Erythroblast (primary cell): ENCODE data around the gene COQ4.

Experiments
- GATA1 ChIP-seq: IDR thresholded peaks from 2 replicates; pipeline ENCODE4 v1.6.1; 2011; ENCODE audit warnings: low read depth, mild to moderate bottlenecking, control low read depth, low read length, moderate library complexity
- POLR2A ChIP-seq: IDR thresholded peaks from 2 replicates; pipeline ENCODE4 v1.6.1; 2011; ENCODE audit warnings: mild to moderate bottlenecking, low read length

DNA sequence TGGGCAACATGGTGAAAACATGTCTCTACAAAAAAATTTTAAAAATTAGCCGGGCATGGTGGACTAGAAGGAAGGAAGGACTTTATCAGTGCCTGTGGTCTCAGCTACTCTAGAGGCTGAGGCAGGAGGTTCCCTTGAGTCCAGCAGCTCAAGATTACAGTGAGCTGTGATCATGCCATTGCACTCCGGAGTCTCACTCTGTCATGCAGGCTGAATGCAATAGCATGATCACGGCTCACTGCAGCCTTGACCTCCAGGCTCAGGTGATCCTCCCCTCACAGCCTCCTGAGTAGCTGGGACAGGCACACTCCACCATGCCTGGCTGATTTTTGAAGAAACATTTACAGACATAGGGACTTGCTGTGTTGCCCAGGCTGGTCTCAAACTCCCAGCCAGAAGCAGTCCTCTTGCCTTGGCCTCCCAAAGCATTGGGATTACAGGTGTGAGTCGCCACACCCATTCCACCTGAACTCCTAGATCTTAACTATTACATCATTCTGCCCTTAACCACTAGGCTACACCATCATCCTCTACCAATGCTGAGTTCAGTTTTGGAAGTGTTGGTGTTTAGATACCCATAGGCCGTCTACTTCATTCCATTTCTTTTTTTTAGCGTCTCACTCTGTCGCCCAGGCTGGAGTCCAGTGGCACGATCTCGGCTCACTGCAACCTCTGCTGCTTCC lies 46.5 kb downstream of the COQ4 start:
- no peak for TF ChIP-seq POLR2A
- TF ChIP-seq GATA1 = no peak
